Stimulated activated CD4-positive, alpha-beta T cell treated with anti-CD3 and anti-CD28 coated beads, TNF-alpha, amount 100 ng/mL, for 1 hour (primary cell): Measurements from ENCODE around the gene PRELID3B.

ENCODE experiments used
- DNase-seq, 3 donors: peaks; one replicate each; pipeline ENCODE4 v3.0.0-alpha.2; 2020; ENCODE audit warnings: low read depth in 3 of 3, low spot score in 1 of 3

The PRELID3B gene

GRCh38 chr20:58996226-58996611 lies 46.4 kb downstream of the PRELID3B start:
- DNase-seq = no peak

- DNase-seq = no peak
Observed at GRCh38 chr20:58995461-58996225, 46.9 kb downstream of the PRELID3B start.

DNA sequence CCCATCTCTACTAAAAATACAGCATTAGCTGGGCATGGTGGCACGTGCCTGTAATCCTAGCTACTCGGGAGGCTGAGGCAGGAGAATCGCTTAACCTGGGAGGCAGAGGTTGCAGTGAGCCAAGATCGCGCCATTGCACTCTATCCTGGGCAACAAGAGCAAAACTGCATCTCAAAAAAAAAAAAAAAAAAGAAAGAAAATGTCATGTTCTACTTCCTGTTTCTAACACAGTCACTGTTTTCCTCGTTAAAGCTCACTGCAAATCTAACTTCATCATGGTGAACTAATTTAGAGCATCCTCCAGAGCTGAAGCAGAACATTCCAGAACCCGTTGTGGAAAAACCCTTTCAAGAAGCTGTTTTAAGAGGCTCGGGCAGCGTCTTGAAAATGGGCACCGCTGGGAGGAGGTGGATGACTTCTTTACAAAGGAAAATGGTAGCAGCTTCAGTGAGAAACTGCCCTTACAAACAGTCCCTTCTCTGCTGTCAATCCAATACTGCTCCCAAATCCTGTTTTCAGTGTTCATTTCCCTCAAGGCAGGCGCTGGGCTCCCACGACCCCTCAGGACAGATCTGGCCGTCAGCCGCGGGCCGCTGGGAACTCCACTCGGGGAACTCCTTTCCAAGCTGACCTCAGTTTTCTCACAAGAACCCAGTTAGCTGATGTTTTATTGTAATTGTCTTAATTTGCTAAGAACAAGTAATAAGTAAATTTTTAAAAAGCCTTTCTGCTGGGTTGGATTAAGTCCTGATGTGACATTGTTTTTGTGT lies 48.0 kb downstream of the PRELID3B start:
- no peak for DNase-seq

GRCh38 chr20:58993332-58994248 lies 49.0 kb downstream of the PRELID3B start:
- no peak for DNase-seq

GRCh38 chr20:58992911-58993310 lies 49.7 kb downstream of the PRELID3B start:
- DNase-seq = no peak

DNA sequence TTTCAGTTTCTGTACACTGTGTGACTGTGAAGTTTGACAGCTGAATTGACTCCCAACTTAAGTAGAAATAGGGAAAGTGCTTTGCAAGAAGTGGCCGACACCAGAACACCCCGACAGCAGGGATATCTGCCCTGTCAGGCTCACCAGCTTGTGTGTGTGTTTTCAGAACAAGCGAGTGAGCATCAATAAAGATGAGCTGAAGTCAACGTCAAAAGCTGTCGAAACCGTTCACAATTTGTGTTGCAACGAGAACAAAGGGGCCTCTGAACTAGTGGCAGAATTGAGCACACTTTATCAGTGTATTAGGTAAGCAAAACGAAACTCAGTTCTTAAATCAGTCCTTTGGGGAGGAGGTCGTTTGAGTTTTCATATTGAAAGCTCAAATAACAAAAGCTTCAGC lies 50.9 kb downstream of the PRELID3B start:
- DNase-seq = no peak

DNA sequence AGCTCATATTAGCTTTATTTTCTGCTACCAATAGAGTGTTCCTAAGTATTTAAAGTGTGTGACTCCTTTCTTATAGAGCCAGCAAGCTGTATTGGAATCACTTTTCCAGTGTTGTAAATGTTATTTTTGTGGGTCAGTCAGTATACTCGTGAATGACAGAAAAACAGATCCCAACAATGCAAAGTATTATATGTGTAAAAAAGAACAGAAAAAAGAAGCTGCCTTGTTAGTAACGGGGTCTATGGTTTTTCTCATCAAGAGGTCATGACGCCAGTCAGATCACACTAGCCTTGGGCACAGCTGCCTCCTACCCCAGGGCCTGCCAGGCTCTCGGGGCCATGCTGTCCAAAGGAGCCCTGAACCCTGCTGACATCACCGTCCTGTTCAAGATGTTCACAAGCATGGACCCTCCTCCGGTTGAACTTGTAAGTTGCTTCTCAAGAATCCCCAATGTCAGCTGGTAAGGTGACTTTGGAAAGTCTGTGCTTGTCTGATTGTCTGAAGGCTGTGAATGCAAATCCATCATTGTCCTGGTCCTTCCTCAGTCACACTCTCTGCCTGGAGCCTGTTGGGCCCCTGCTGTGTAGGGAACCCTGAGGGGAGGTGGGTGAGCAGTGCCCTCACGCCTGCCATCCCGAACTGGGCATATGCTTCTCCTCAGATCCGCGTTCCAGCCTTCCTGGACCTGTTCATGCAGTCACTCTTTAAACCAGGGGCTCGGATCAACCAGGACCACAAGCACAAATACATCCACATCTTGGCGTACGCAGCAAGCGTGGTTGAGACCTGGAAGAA lies 51.7 kb downstream of the PRELID3B start:
- no peak for DNase-seq

DNA sequence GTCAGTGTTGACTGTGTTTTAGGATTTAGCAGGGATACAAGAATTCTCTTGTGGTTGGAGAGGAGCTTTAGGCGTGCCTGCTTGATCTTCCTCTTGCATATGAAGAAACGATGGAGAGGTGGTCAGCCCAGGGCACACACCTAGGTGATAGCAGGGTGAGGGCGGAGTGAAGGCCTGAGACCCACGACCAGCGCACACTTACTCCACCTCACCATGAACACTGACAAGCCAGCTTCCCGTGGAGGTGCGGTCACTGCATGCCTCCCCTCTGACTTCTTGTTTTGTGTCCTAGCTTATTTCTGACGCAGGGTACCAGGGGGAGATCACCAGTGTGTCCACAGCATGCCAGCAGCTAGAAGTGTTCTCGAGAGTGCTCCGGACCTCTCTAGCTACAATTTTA lies 53.4 kb downstream of the PRELID3B start:
- no peak for DNase-seq

- DNase-seq = no peak
Observed at GRCh38 chr20:58988565-58988882, 54.1 kb downstream of the PRELID3B start.

GRCh38 chr20:58987790-58988564 lies 54.6 kb downstream of the PRELID3B start:
- DNase-seq = no peak

- no peak for DNase-seq
Observed at GRCh38 chr20:58986968-58987517, 55.5 kb downstream of the PRELID3B start.

DNA sequence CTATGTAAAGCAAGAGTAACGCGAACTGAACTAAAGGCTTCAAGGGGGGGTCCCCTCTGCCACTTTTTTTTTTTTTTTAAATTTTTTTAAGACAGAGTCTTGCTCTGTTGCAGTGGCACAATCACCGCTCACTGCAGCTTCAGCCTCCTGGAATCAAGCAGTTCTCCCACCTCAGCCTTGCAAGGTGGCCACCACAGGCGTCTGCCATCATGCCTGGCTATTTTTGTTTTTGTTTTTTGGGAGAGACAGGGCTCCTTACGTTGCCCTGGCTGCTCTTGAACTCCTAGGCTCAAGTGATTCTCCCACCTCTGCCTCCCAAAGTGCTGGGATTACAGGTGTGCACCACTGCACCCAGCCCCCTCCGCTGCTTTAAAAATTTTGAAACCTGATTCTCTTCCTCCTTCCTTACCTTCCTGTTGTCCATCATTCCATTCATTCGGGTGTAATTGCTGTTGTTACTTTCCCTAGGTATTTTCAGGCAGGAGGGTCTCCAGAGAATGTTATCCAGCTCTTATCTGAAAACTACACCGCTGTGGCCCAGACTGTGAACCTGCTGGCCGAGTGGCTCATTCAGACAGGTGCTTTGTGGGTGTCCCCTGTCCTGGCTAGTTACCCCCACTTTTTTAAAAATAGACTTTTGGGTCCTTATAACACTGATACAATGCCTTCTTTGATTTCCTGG lies 56.2 kb downstream of the PRELID3B start:
- DNase-seq = no peak

GRCh38 chr20:58985656-58986055 lies 56.9 kb downstream of the PRELID3B start:
- DNase-seq = no peak

- DNase-seq = no peak
Observed at GRCh38 chr20:58984691-58985090, 57.9 kb downstream of the PRELID3B start.
